Gastrocnemius medialis (tissue), 4 donors: ENCODE measurements around the gene PRR15. TPM values are rescaled to one million over a fixed set of nuclear protein-coding genes. Genes with fewer than 3 reads are reported as not detected.

Source experiments
- ATAC-seq, 2 donors: fragments of 150-250 bp; one replicate each; pipeline ENCODE4 v1.9.1; 2016
- DNase-seq, 2 donors: peaks; one replicate each; pipeline ENCODE4 v3.0.0-alpha.2; 2019
- H3K27ac ChIP-seq, 4 donors: fragments of 200-600 bp; sonication (generic); 1 replicate in 1 of 4; 2 replicates in 3 of 4; pipeline ENCODE4 v1.5.1; 2016 to 2018; ENCODE audit warnings: mild to moderate bottlenecking in 2 of 4, moderate library complexity in 1 of 4
- H3K27me3 ChIP-seq, 3 donors: fragments of 200-600 bp; sonication (generic) in 2 of 3; 1 replicate in 1 of 3; 2 replicates in 2 of 3; pipeline versions ENCODE4 v1.5.1 to v1.6.0; 2016 to 2019; ENCODE audit warnings: mild to moderate bottlenecking in 1 of 3, moderate library complexity in 1 of 3
- H3K36me3 ChIP-seq, 2 donors: fragments of 200-600 bp; sonication (generic) in 1 of 2; one replicate each; pipeline ENCODE4 v1.5.1; 2017 to 2018
- H3K4me1 ChIP-seq, 2 donors: fragments of 200-600 bp; sonication (generic) in 1 of 2; one replicate each; pipeline ENCODE4 v1.5.1; 2016 to 2017; ENCODE audit warnings: mild to moderate bottlenecking in 2 of 2
- H3K4me3 ChIP-seq, 4 donors: fragments of 200-600 bp; sonication (generic) in 3 of 4; 1 replicate in 1 of 4; 2 replicates in 3 of 4; pipeline ENCODE4 v1.5.1; 2016 to 2019; ENCODE audit warnings: mild to moderate bottlenecking in 2 of 4
- H3K9me3 ChIP-seq, 3 donors: fragments of 200-600 bp; sonication (generic) in 2 of 3; 1 replicate in 1 of 3; 2 replicates in 2 of 3; pipeline ENCODE4 v1.5.1; 2016 to 2019
- CTCF ChIP-seq, 5 experiments: fragments of 450-650 bp in 3 of 5; fragments of 200-600 bp in 2 of 5; sonication (generic) in 2 of 5; IDR thresholded peaks in 4 of 5; conservative IDR thresholded peaks in 1 of 5; 1 replicate in 4 of 5; 2 replicates in 1 of 5; pipeline ENCODE4 v1.5.1; 2016 to 2019; ENCODE audit warnings: antibody characterized with exemption in 5 of 5, mild to moderate bottlenecking in 3 of 5, moderate library complexity in 3 of 5
- POLR2A ChIP-seq, 2 donors: fragments of 450-650 bp; IDR thresholded peaks; one replicate each; pipeline ENCODE4 v1.6.1; 2017; ENCODE audit warnings: antibody characterized with exemption in 2 of 2, mild to moderate bottlenecking in 2 of 2, moderate library complexity in 2 of 2
- in situ Hi-C, 4 donors: fragments of 200-750 bp; cut with MboI; loops; one replicate each; pipeline versions ENCODE4 v1.15.0 to v1.8.0; 2017; ENCODE audit warnings: low sequenced_read_pairs in 4 of 4
- intact Hi-C: fragments of 100-400 bp; cut with DNase I; formaldehyde crosslinking; loops from one replicate; pipeline ENCODE4 v1.15.1; 2023; ENCODE audit warnings: low total_unique reads
- total RNA-seq, 4 donors: library from RNA; depleted of rRNA; stranded (reverse); fragments of >200 nt; gene quantifications; one replicate each; pipeline versions ENCODE4 v1.1.0 to v1.2.3, GENCODE V29; 2016

PRR15 gene
- total RNA-seq, 4 donors from 2014 or later, result 0.20 to 1.3 TPM; not detected in 2

- TF ChIP-seq CTCF (IDR thresholded peaks at IDR 0.05 in 4 of 5, conservative IDR thresholded peaks at IDR 0.05 in 1 of 5), result no peak
- Histone ChIP-seq H3K27me3 (no peaks in the 10 kb centered on the region), H3K27ac (no peak overlapping the region), H3K36me3 (no peaks in the 10 kb centered on the region), H3K4me3 (no peak overlapping the region), H3K4me1 (no peaks in the 10 kb centered on the region), H3K9me3 (no peaks in the 10 kb centered on the region)
- no peak for ATAC-seq
- intact Hi-C loops (no loop called here), in situ Hi-C loops (no loop called here)
- no peak for DNase-seq
Observed at GRCh38 chr7:29610086-29610485, 46.5 kb downstream of the PRR15 start.

- ATAC-seq, result no peak
- Histone ChIP-seq H3K9me3 (no peaks in the 10 kb centered on the region), H3K36me3 (no peaks in the 10 kb centered on the region), H3K4me1 (no peaks in the 10 kb centered on the region), H3K27me3 (no peaks in the 10 kb centered on the region), H3K27ac (no peak overlapping the region), H3K4me3 (no peak overlapping the region)
- in situ Hi-C loops (no loop called here), intact Hi-C loops (no loop called here)
- no peak for DNase-seq
- no peak for TF ChIP-seq CTCF (IDR thresholded peaks at IDR 0.05 in 4 of 5, conservative IDR thresholded peaks at IDR 0.05 in 1 of 5)
- TF ChIP-seq POLR2A (IDR thresholded peaks at IDR 0.05), result no peak
Observed at GRCh38 chr7:29611941-29612544, 48.4 kb downstream of the PRR15 start.

- Histone ChIP-seq H3K9me3 (no peaks in the 10 kb centered on the region), H3K4me1 (no peaks in the 10 kb centered on the region), H3K27me3 (no peaks in the 10 kb centered on the region), H3K36me3 (no peaks in the 10 kb centered on the region), H3K4me3 (no peak overlapping the region), H3K27ac (no peak overlapping the region)
- TF ChIP-seq CTCF (IDR thresholded peaks at IDR 0.05 in 4 of 5, conservative IDR thresholded peaks at IDR 0.05 in 1 of 5), result no peak
- in situ Hi-C loops, result no loop called here
- ATAC-seq (no peak), DNase-seq (no peak)
- intact Hi-C loops, result no loop called here
Observed at GRCh38 chr7:29612596-29612995, 49.0 kb downstream of the PRR15 start.

GRCh38 chr7:29613100-29613499 lies 49.5 kb downstream of the PRR15 start:
- H3K27me3 ChIP-seq, result no peaks in the 10 kb centered on the region
- intact Hi-C loops, result no loop called here
- H3K4me1 ChIP-seq, result no peaks in the 10 kb centered on the region
- no peak for DNase-seq
- TF ChIP-seq CTCF (IDR thresholded peaks at IDR 0.05 in 4 of 5, conservative IDR thresholded peaks at IDR 0.05 in 1 of 5) (no peak), POLR2A (IDR thresholded peaks at IDR 0.05) (no peak)
- no peak overlapping the region for H3K4me3 ChIP-seq
- ATAC-seq, result no peak
- in situ Hi-C loops, result no loop called here
- H3K9me3 ChIP-seq, result no peaks in the 10 kb centered on the region
- no peaks in the 10 kb centered on the region for H3K36me3 ChIP-seq
- no peak overlapping the region for H3K27ac ChIP-seq

- in situ Hi-C loops (no loop called here), intact Hi-C loops (no loop called here)
- Histone ChIP-seq H3K27ac (no peak overlapping the region), H3K36me3 (no peaks in the 10 kb centered on the region), H3K4me1 (no peaks in the 10 kb centered on the region), H3K27me3 (no peaks in the 10 kb centered on the region), H3K9me3 (no peaks in the 10 kb centered on the region), H3K4me3 (no peak overlapping the region)
- DNase-seq, result no peak
- ATAC-seq, result no peak
- TF ChIP-seq POLR2A (IDR thresholded peaks at IDR 0.05), result no peak
- no peak for TF ChIP-seq CTCF (IDR thresholded peaks at IDR 0.05 in 4 of 5, conservative IDR thresholded peaks at IDR 0.05 in 1 of 5)
Observed at GRCh38 chr7:29614229-29614628, 50.6 kb downstream of the PRR15 start.
